Measurements from ENCODE around the gene TMPRSS11F.

- TF ChIP-seq CTCF (IDR thresholded peaks at IDR 0.05) (no peak), EZH2 (IDR thresholded peaks at IDR 0.05; ENCODE audit: borderline replicate concordance, insufficient read depth, low read depth, low read length, poor library complexity, severe bottlenecking) (no peak)
These were observed 47.2 kb upstream of the TMPRSS11F start for GRCh38 chr4:68176904-68177303.
